HG03060 (cell line): ENCODE results near the gene SMPD4.
"Not testable (repeated sequence)": the region's sequence is repeated elsewhere in the genome, so short reads cannot be mapped to it uniquely, and the experiment has no call there.

ENCODE experiments used
- ATAC-seq: cut with Tn5 transposase; IDR thresholded peaks from one replicate; pipeline ENCODE4 v1.9.1; 2021; ENCODE audit warnings: low read depth, moderate number of reproducible peaks; ENCODE audit not compliant: unreplicated experiment

The SMPD4 gene

GRCh38 chr2:130181325-130181879 is at the start of gene SMPD4:
Gene SMPD4, minus strand, starts transcription at chr2:130181602. Its CDS starts 5,010 bp downstream, at chr2:130176592.
- ATAC-seq, result peak; percentile 60

- not testable (repeated sequence) for ATAC-seq
Observed at GRCh38 chr2:130230907-130231306, 49.5 kb upstream of the SMPD4 start.

GRCh38 chr2:130230376-130230775 is 49.0 kb upstream of the SMPD4 start:
- ATAC-seq, result not testable (repeated sequence)

GRCh38 chr2:130229161-130229510 is 47.7 kb upstream of the SMPD4 start:
- not testable (repeated sequence) for ATAC-seq

- ATAC-seq, result not testable (repeated sequence)
Observed at GRCh38 chr2:130228467-130229160, 47.2 kb upstream of the SMPD4 start.

GRCh38 chr2:130228005-130228404 is 46.6 kb upstream of the SMPD4 start:
- ATAC-seq, result not testable (repeated sequence)

GRCh38 chr2:130222523-130222922 is 41.1 kb upstream of the SMPD4 start:
- not testable (repeated sequence) for ATAC-seq

- not testable (repeated sequence) for ATAC-seq
Observed at GRCh38 chr2:130220505-130220904, 39.1 kb upstream of the SMPD4 start.

GRCh38 chr2:130219147-130219546 is 37.7 kb upstream of the SMPD4 start:
- not testable (repeated sequence) for ATAC-seq

- not testable (repeated sequence) for ATAC-seq
Observed at GRCh38 chr2:130207051-130207450, 25.6 kb upstream of the SMPD4 start.

GRCh38 chr2:130203150-130203549 is 21.7 kb upstream of the SMPD4 start:
- not testable (repeated sequence) for ATAC-seq

- not testable (repeated sequence) for ATAC-seq
Observed at GRCh38 chr2:130202518-130202917, 21.1 kb upstream of the SMPD4 start.

- ATAC-seq, result no peak
Observed at GRCh38 chr2:130198343-130198742, 16.9 kb upstream of the SMPD4 start, which contains the start of gene TUBA3E. Gene TUBA3E, minus strand, starts transcription at chr2:130198439. Its CDS starts 79 bp downstream, at chr2:130198360.

GRCh38 chr2:130196052-130196451 is 14.7 kb upstream of the SMPD4 start:
- ATAC-seq, result not testable (repeated sequence)

GRCh38 chr2:130195089-130195635 is 13.8 kb upstream of the SMPD4 start:
- not testable (repeated sequence) for ATAC-seq

GRCh38 chr2:130193824-130194223 is 12.4 kb upstream of the SMPD4 start:
- ATAC-seq, result not testable (repeated sequence)

- not testable (repeated sequence) for ATAC-seq
Observed at GRCh38 chr2:130192451-130192850, 11.0 kb upstream of the SMPD4 start.

- ATAC-seq, result not testable (repeated sequence)
Observed at GRCh38 chr2:130191319-130191718, 9.9 kb upstream of the SMPD4 start.

- ATAC-seq, result no peak
Observed at GRCh38 chr2:130190237-130190636, 8.8 kb upstream of the SMPD4 start.

GRCh38 chr2:130188958-130189357 is 7.6 kb upstream of the SMPD4 start:
- ATAC-seq, result not testable (repeated sequence)
